ENCODE results near the gene CD9. TPM values are rescaled to one million over a fixed set of nuclear protein-coding genes. Genes with fewer than 3 reads are reported as not detected.

CD9 gene
- polyA plus RNA-seq, 1 of the 3 experiments (the other 2 are of a cell fraction): 76.6 TPM

- H2AFZ ChIP-seq (ENCODE audit: low read depth): peak overlapping the region; percentile 85
Measured at GRCh38 chr12:6277982-6278438, 77.8 kb downstream of the CD9 start.

More at GRCh38 chr12:6277982-6278438, 77.8 kb downstream of the CD9 start:
- Histone ChIP-seq H3K9me3 (no peaks in the 10 kb centered on the region), H3K4me2 (peak overlapping the region; percentile 85), H3K9ac (peak overlapping the region; percentile 85), H3K36me3 (replicated peaks in 1 of 2; ENCODE audit: control insufficient read depth in 1 of 2, insufficient read depth in 2 of 2, low read length in 1 of 2) (no peaks in the 10 kb centered on the region), H3K79me2 (ENCODE audit: insufficient read depth) (no peaks in the 10 kb centered on the region), H3K9me2 (no peaks in the 10 kb centered on the region), H3F3A (replicated peaks; ENCODE audit: insufficient read depth) (peaks cover 21% of the 10 kb centered on the region), H3K4me3 (ENCODE audit: low read depth in 2 of 2, low read length in 1 of 2) (peak overlapping the region; percentile 54 to 59), H3K27ac (ENCODE audit: low read depth in 2 of 2, low read length in 1 of 2) (peak overlapping the region; percentile 60 to 75; a peak in 3 of 4 replicates), H3K4me1 (ENCODE audit: control insufficient read depth in 1 of 2, insufficient read depth in 2 of 2, low read depth in 1 of 2, low read length in 1 of 2) (peaks cover 32 to 37% of the 10 kb centered on the region in 2 experiments; a peak in 3 of 4 replicates), H4K20me1 (ENCODE audit: insufficient read depth) (no peaks in the 10 kb centered on the region), H3K27me3 (ENCODE audit: insufficient read depth) (no peaks in the 10 kb centered on the region)
- ChIA-PET CTCF (interaction anchor here (0.6 to 8.8 kb wide), 32 partner anchors 10 to 314 kb away, joined by 3 to 299 read pairs (median 9); partner anchors contain the start of gene CD9), POLR2A (interaction anchor here (1.1 to 2.0 kb wide), 3 partner anchors 8 to 82 kb away, joined by 4 to 10 read pairs (median 5); partner anchors contain the start of gene CD9)
- no peak for DNase-seq
- 94% methylated on average over 10 of the region's 15 CpGs for WGBS (ENCODE audit: low lambda C conversion rate)
- TF ChIP-seq USF2 (IDR thresholded peaks at IDR 0.05; ENCODE audit: borderline replicate concordance, low read depth, low read length): no peak
- TF ChIP-seq YY1 (IDR thresholded peaks at IDR 0.05; ENCODE audit: low read depth): no peak
- no peak for TF ChIP-seq FOXJ3 (CRISPR knock-in tag; IDR thresholded peaks at IDR 0.05)
- TF ChIP-seq MXI1 (IDR thresholded peaks at IDR 0.05; ENCODE audit: low read depth, low read length): no peak
- no peak for TF ChIP-seq RFX5 (IDR thresholded peaks at IDR 0.05; ENCODE audit: low read length)
- TF ChIP-seq TEAD4 (IDR thresholded peaks at IDR 0.05; ENCODE audit: borderline replicate concordance, insufficient read depth): no peak
- TF ChIP-seq IRF3 (IDR thresholded peaks at IDR 0.05; ENCODE audit: low read depth, low read length): no peak
- TF ChIP-seq SIN3A (IDR thresholded peaks at IDR 0.05; ENCODE audit: borderline replicate concordance, low read depth, low read length): no peak
- TF ChIP-seq EZH2phosphoT487 (IDR thresholded peaks at IDR 0.05; ENCODE audit: borderline replicate concordance, low read depth): no peak
- TF ChIP-seq CHD2 (IDR thresholded peaks at IDR 0.05; ENCODE audit: low read length, partially characterized antibody): no peak
- no peak for TF ChIP-seq FOXM1 (IDR thresholded peaks at IDR 0.05; ENCODE audit: low read depth)
- TF ChIP-seq RCOR1 (IDR thresholded peaks at IDR 0.05; ENCODE audit: low read length): no peak
- no peak for TF ChIP-seq USF1 (IDR thresholded peaks at IDR 0.05; ENCODE audit: borderline replicate concordance, low read depth)
- TF ChIP-seq, protein P1, sequence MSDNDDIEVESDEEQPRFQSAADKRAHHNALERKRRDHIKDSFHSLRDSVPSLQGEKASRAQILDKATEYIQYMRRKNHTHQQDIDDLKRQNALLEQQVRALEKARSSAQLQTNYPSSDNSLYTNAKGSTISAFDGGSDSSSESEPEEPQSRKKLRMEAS (IDR thresholded peaks at IDR 0.05; ENCODE audit: low read depth): no peak
- TF ChIP-seq TCF12 (IDR thresholded peaks at IDR 0.05): no peak
- TF ChIP-seq NFIC (IDR thresholded peaks at IDR 0.05; ENCODE audit: borderline replicate concordance): no peak
- TF ChIP-seq JUND (IDR thresholded peaks at IDR 0.05): no peak
- no peak for TF ChIP-seq GATA2 (CRISPR knock-in tag; IDR thresholded peaks at IDR 0.05)
